Stimulated activated CD8-positive, alpha-beta memory T cell treated with anti-CD3 and anti-CD28 coated beads, Interleukin-7, amount 100 ng/mL, for 48 hours (primary cell): ENCODE data around the gene CLECL1.

ENCODE experiments used
- DNase-seq, 2 donors: peaks; one replicate each; pipeline ENCODE4 v3.0.0-alpha.2; 2020; ENCODE audit warnings: low read depth in 1 of 2; ENCODE audit errors: extremely low read depth in 1 of 2

CLECL1 gene

GRCh38 chr12:9732921-9733461 is at the start of gene CLECL1:
Gene CLECL1 (minus strand): TSS chr12:9733097.
- no peak for DNase-seq

- no peak for DNase-seq
Measured at GRCh38 chr12:9781360-9781759, 48.5 kb upstream of the CLECL1 start.

GRCh38 chr12:9779209-9779608 is 46.3 kb upstream of the CLECL1 start:
- DNase-seq: no peak

DNA sequence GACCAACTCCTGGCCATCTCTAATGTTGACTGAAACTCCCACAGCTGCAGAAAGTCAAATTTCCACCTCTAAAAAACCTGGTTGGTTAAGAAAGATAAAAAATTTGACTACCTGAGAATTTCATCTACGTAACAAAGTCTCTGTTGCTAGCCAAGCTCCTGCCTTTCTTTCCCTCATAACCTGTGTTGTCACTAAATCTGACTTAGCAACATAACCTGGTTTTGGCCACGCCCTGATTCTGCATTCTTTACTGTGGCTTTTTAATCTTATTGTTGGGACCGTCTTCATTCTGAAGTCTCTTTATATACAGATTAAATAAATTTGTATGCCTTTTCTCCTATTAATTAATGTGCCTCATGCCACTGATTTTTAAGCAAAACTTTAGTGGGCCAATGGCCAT is 43.9 kb upstream of the CLECL1 start:
- DNase-seq: no peak

GRCh38 chr12:9773216-9773877 is 40.5 kb upstream of the CLECL1 start:
- DNase-seq: no peak

- no peak for DNase-seq
Measured at GRCh38 chr12:9763025-9763424, 30.1 kb upstream of the CLECL1 start.

DNA sequence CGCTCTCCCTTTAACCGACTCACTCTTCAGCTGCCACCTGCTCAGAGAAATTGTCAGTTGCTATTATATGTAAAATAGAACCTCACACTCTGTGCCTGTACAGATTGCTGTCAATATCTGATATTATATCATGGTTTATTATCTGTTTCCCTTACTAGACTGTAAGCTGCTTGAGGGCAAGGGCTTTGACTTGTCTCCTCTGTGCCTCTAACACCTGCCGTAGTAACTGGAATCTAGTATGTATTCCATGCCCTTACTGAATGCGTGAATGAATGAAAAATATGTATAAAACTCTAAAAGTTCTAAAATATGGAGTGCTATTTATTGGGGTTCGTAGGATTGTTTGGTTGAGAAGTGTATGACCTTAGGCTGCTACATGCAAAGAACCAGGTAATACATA is 29.5 kb upstream of the CLECL1 start:
- DNase-seq: no peak

DNA sequence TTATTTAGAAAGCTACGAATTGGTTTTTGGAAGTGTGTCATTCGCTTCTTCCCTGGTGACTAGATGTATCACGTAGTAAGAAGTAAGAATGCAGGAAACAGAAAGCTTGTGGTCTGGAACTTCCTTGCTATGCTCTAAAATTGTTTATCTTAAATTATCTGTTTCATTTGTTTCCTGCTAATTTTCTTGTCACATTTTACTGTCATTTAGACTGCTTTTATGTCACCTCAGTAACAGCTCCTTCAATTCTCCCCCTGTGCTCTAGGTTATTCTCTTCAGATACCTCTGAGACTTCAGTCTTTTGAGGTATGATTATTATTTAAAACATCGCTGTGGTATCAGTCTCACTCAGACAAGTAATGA is 28.5 kb upstream of the CLECL1 start:
- DNase-seq: no peak

DNA sequence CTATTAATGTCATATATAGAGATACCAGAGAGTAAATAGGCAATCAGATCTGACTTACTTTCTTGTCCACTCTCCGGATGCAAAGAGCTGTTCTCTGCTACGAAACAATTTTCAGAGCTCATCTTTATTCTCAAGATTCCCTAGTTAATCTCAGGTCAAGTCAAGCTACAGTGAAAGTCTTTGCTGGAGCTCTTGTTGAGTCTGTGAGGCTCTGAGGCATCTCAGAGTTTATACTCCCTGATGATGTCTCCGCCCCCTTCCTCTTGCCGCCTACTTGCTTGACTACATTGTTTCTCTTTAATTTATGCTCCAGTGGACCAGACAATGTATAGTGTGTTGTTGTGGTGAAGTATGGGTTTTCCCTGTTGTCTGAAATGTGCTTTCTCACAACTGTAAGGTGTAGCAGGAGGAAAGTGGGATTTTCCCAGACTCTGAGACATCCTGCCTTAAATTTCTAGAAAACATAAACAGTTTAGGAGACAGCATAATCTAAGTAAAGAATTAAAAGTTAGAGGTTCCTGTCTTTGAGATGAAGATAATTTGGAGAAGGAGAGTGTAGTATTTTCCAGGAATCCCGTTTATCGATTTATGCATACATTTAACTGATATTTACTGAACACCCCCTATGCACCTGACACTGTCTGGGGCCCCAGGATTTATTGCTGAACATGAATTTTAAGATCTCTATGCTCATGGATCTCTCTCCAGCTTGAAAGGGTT is 28.0 kb upstream of the CLECL1 start, which contains the start of gene CD69:
Gene CD69, minus strand, starts transcription at position 203 of the 720 bp plus-strand sequence. Its CDS starts 81 bp downstream, at position 122.
- DNase-seq: peak in 1 of 2 donors; percentile 74

DNA sequence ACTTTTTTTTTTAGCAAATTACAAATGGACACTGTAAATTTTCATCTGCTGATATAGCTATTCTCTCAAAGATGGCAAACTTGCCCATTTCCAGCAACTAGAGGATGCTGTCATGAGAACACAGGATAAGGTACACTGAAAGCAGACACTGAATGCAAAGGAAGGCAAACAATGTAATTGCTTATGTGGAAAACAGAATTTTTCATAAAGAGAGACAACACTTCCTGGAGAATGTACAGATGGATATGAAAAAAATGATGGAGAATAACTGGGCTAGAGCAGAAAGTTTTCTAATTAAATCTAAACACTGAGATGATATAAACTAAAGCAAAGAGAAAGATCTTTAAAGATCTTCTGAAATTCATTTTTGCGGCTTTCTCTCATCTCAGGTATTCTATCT is 27.2 kb upstream of the CLECL1 start:
- DNase-seq: no peak

DNA sequence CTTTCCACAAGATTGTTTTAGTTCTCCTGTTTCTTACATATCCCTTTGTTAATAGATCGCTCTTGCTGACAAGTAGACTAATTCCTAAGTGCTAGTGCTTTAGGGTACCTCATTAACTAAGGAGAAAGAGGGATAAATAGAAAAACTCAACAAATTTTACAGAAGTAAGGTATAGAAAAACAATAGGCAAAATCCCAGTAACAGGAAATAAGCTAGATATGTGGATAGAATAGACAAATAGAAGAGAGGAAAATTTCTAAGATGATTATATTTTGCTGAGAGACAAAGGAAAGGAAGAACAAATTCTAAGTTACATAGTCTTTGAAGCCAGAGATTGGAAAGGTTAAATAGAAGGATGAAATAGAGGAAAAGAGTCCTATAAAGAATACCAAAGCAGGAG is 26.8 kb upstream of the CLECL1 start:
- no peak for DNase-seq

GRCh38 chr12:9758119-9758518 is 25.2 kb upstream of the CLECL1 start:
- no peak for DNase-seq

GRCh38 chr12:9757433-9758025 is 24.6 kb upstream of the CLECL1 start:
- no peak for DNase-seq

DNA sequence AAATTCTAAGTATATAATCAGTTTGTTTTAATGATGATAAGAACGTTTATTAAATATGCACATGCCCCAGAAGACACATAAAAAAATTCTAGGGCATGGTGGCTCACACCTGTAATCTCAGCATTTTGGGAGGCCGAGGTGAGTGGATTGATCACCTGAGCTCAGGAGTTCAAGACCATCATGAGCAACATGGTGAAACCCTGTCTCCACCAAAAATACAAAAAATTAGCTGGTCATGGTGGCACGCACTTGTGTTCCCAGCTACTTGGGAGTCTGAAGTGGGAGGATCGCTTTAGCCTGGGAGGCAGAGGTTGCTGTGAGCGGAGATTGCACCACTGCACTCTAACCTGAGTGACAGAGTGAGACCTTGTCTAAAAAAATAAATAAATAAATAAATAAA is 23.8 kb upstream of the CLECL1 start:
- DNase-seq: no peak

- DNase-seq: no peak
Measured at GRCh38 chr12:9756170-9756569, 23.3 kb upstream of the CLECL1 start.

DNA sequence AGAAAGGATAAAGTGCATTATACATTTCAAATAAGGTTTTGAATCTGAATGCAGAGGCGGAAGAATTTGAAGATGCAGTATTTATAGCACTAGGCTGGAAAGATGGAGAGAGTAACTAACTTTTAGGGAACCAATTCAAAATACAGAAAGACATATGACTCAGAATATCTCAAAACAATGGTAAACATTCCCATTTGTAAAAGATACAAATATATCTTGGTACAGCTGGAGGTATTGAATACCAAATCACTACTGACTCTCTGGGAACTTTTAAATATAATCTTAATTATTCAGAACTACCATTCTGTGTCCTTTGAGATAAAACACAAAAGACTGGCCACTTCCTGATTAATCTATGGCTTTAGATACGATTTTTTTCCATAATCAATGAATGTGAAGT is 22.7 kb upstream of the CLECL1 start:
- DNase-seq: no peak

- DNase-seq: no peak
Measured at GRCh38 chr12:9755035-9755434, 22.1 kb upstream of the CLECL1 start.

DNA sequence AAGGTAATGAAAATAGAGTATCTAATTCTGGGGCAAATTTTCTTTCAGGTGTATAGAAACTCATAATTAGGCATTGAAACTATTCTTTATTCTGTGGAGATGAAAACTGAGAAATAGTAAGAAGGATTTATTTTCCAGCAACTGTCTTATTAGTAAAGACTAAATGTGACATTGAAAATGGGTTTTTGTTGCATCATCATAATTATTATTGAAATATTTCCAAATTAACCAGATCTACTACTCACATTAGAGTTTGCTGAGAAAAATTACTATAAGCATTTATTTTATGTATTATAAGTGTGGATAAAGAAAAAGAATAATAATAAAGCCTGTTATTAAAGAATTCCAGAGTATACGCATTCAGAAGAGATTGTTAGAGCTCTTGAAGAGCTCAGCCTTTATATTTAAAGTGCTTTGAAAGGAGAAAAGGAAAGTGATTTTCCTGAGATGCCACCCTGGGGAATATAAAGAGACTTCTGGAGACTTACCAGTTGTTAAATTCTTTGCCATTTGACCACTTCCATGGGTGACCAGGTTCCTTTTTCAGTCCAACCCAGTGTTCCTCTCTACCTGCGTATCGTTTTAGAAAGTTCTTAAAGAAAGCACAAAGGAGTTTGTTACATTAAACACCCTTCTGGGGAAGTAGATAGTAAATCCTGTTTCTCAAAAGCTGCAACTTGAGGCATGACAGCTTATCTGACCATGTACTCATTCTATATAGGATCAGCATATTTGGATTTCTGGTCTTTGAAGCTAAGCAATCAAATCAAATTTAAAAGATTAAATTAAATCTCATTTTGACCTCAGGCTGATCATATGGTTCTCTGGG is 21.4 kb upstream of the CLECL1 start:
- DNase-seq: no peak

DNA sequence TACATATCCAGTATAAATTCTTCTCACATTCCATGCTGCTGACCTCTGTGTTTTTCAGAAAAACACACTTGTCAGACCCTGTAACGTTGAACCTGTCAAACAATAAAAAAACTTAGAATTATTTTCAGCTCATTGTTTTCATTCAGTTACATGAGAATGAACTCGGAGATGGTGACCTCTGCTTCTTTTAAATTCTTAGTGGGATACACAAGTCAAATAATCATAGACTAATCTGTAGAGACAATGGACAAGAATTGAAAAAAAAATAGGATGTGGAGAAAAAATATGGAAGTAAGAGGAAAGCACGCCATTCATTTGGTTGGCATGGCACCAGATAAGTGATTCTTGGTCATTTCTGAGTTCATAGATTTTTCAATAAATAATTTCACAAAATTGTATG is 20.6 kb upstream of the CLECL1 start:
- no peak for DNase-seq

DNA sequence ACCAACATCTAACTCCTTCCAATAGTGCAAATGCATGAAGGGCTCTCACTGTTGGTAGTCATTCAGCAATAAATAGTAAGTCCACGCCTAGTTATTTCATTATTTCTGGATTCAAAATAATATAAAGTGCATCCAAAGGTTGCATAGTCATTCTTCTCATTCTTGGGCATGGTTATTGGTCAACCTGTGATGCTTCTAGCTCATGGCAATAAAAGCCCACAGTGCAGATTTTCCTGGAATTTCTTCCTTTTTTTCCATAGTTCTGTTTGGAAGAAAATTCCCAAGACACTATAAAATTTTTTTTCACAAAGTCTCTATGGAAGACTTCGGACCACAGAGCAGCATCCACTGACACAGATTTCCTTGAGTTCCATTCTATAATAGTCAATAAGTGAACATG is 20.2 kb upstream of the CLECL1 start:
- DNase-seq: no peak
